ENCODE measurements around the gene BDH1.
A peak's percentile ranks its signal among the peaks of the same experiment; 100 is the strongest.
"Not testable (repeated sequence)": the region's sequence is repeated elsewhere in the genome, so short reads cannot be mapped to it uniquely, and the experiment has no call there.

BDH1 gene

DNA sequence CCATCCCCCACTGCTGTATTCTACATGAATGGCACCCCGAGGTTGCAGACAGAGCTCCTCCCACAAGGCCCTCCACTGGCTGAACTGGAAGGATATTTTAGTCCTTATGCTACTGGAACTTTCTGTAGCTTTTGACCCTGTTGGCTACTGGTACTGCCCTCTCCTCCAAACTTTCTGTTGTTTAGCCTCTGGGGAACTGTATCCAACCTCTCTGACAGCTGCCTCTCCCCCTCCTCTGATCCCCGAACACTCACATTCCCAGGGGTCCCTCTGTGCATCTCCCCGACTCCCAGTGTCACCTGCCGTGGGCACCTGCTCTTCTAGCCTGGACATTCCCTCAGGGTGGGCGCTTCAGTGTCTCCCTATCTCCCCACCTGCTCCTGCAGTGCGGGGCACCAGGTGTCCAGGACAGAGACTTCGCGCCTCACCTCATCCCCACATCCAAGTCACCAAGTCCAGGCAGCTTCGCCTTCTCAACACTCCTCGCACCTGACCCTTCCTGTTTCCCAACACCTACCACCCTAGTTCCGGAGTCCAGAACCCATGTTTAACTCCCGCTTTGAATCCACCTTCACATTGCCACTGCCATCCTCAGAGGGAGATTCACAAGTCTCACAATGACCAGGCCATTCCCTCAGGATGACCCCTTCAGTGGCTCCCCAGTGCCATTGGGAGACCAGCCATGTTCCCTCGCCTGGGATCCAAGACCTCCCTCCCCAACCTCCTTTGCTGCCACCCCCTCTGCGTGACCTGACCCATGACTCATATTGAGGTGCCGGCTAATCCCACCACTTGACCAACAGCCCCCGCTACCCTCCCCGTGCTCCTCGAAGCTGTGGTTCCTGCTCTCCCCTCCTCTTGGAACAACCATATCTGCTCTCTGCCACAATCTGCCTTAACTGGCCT, 34.2 kb downstream of the BDH1 start:
- no peak for DNase-seq (ENCODE audit: low read depth)

DNA sequence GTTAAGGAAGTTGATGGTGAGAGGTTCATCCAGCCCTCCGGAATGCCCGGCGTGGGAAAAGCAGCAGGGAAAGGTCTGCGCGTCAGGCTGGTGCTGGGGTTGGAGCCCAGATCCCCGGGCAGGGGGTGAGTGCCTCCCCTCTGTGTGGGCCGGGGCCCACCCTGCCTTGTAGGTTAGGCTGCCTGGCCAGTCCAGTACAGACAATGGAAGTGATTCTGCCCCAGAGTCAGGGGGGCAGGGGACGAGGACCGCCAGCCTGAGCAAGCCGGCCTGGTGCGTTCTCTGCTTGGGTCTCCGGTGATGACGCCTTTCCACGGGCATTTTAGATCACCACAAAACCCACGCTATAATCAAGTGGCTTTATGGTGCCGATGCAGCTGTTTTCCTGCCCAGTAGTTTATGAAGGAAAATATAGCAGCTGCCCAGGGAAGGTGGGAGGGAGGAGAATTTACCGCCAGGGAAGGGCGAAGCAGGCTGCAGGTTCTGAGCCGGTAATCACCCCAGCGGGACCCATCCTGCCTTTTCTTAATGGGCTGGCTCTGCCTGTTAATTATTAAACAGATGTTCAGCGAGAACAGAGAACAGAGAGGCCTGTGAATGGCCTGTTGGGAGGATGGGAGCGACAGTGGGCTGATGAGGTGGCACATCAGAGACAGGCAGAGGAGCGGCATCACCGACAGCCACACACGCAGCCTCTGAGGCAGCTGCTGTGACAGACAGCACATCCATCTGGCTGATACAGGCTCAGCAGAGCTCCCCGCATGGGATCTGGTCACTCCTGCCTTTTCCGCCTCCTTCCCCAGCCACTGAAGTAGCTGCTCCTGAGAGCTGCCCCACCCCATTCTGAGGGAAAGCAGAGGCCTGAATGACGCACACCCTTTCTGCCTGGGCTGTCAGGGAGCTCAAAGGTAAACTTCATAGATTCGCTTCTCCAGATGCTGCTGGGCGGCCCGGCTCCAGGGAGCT, 35.2 kb downstream of the BDH1 start:
- DNase-seq (ENCODE audit: low read depth), result no peak

DNA sequence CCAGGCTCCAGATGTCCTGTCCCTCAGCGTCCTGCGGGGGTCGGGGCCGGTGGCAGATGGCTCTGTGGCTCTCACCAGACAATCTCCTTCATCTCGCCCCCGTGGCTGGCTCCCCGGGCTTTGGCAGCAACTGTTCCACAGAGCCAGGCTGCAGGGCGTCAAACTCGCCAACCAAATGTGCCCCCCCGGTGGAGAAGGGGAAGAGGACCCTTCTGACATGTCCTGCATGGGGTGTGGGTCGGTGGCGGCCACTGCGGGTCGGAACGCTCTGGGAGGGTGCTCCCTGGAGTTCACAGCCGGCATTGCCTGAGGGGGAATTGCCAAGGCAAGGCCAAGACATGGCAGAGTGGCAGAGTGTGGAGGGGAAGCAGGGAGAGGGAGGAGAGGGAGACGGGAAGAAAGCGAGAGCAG, 36.0 kb downstream of the BDH1 start:
- DNase-seq (ENCODE audit: low read depth), result no peak

DNA sequence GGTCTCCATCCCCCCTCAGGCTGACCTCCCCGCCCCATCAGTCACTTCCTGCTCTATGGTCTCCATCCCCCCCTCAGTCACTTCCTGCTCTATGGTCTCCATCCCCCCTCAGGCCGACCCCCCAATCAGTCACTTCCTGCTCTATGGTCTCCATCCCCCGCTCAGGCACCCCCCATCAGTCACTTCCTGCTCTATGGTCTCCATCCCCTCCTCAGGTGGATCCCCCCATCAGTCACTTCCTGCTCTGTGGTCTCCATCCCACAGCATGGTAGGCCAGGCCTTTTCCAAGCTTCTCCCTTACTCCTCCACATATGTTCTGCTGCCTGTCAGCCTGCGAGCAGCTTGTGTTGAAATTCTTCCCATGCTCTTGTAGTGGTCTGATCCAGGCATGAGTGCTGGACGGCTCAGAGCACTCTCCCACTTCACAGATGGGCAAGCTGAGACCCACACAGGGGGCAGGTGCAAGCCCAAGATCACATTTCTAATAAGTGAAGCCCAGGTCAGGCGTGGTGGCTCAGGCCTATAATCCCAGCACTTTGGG, 36.8 kb downstream of the BDH1 start:
- DNase-seq (ENCODE audit: low read depth), result no peak

DNA sequence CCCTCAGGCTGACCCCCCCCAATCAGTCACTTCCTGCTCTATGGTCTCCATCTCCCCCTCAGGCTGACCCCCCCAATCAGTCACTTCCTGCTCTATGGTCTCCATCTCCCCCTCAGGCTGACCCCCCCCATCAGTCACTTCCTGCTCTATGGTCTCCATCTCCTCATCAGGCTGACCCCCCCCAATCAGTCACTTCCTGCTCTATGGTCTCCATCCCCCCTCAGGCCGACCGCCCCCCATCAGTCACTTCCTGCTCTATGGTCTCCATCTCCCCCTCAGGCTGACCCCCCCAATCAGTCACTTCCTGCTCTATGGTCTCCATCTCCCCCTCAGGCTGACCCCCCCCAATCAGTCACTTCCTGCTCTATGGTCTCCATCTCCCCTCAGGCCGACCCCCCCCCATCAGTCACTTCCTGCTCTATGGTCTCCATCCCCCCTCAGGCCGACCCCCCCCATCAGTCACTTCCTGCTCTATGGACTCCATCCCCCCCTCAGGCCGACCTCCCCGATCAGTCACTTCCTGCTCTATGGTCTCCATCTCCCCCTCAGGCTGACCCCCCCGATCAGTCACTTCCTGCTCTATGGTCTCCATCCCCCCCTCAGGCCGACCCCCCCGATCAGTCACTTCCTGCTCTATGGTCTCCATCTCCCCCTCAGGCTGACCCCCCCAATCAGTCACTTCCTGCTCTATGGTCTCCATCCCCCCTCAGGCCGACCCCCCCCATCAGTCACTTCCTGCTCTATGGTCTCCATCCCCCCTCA, 37.7 kb downstream of the BDH1 start:
- DNase-seq (ENCODE audit: low read depth), result not testable (repeated sequence)

DNA sequence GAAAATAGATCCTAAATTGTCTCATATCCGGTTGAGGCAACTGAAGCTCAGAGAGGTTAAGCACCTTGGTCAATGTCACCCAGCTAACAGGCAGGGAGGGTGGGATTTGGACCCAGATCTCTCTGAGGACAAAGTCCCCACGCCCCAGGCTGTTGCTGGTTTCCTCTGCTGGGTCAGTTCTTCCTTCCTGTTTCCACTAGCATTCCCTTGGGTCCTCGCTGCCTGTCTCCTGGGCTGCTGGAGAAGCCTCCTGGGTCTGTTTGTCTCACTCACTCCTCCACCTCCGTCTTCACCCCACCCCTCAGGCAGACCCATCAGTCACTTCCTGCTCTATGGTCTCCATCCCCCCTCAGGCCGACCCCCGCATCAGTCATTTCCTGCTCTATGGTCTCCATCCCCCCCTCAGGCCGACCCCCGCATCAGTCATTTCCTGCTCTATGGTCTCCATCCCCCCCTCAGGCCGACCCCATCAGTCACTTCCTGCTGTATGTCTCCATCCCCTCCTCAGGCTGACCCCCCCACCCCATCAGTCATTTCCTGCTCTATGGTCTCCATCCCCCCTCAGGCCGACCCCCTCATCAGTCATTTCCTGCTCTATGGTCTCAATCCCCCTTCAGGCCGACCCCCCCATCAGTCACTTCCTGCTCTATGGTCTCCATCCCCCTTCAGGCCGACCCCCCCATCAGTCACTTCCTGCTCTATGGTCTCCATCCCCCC, 38.7 kb downstream of the BDH1 start:
- not testable (repeated sequence) for DNase-seq (ENCODE audit: low read depth)

DNA sequence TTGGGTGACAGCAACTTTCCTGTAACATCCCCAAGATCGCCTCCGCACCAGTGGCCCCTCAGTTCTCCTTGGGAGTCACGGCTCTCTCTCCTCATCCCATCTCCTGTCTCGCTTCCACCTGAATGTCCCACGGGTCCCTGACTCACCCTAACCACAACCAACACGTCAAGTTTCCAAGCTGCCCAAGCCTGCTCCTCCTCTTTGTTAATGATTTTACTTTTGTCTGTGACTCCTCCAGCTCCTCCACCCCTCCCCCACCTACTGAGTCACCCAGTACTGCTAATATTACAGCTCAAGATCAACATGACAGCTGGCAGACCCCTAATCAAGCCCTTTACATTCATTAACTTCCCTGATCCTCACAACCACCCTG, 39.3 kb downstream of the BDH1 start:
- peak; percentile 32 for DNase-seq (ENCODE audit: low read depth)

DNA sequence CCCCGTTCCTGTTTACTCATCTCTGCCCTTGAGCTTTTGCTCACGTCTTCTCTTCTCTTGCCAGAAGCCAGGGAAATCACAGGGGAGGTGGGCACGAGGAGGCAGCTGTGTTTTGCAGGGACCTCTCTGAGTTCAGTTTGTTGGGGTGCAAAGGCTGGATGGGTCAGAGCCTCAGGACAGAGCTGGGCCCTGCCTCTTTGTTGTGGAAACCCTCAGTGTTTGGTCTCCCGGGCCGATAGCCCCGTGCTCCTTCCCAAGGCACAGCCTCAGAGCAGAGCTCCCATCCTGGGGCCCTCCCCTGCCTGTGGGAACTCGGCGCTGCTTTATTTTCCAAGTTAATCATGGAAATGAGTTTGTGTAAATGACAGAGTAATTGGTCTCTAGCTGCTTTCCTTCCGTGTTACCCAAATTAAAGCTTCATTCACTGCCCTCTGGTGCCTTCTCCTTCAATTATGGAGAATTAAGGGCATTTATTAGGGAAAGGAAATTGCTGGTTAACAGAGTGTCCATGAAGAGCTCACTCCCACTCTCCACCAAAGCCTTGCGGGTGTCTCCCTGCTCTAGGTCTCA, 40.9 kb downstream of the BDH1 start:
- no peak for DNase-seq (ENCODE audit: low read depth)

DNA sequence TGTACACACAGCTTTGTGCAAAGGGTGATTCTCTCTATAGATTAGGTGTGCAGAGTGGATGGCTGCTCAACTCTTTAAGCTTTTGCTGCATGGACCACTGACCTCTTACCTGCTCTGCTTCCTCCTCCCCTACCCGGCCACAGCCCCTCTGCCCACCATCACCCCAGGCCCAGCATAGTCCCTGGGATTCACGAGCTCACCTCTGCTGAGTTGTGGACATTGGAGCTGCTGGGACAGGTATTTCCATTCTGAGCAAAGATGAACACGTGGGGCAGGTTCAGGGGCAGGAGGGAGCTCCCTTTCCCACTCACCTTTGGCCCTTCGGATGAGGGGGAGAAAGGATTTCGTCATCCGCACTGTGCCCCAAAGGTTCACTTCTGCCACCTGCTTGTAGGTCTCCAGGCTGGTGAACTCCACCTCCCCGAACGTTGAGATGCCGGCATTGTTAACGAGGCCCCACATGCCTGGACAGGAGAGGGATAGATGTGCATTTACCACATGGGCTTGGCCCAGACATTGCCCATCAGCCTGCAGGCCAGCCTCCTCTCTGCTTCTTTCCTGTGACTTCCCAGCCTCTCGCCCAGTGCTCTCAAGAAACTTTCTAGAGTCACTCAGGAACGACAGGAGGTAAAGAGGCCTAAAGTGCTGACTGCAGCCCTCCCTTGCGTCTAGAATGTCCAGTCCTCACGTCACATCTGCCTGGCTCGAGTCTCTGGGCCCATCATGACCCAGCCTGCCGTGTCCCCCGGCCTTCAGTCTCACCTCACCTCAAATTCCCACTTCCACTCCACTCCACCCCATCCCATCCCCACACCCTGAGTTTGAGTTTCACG, 41.6 kb downstream of the BDH1 start:
- no peak for DNase-seq (ENCODE audit: low read depth)

DNA sequence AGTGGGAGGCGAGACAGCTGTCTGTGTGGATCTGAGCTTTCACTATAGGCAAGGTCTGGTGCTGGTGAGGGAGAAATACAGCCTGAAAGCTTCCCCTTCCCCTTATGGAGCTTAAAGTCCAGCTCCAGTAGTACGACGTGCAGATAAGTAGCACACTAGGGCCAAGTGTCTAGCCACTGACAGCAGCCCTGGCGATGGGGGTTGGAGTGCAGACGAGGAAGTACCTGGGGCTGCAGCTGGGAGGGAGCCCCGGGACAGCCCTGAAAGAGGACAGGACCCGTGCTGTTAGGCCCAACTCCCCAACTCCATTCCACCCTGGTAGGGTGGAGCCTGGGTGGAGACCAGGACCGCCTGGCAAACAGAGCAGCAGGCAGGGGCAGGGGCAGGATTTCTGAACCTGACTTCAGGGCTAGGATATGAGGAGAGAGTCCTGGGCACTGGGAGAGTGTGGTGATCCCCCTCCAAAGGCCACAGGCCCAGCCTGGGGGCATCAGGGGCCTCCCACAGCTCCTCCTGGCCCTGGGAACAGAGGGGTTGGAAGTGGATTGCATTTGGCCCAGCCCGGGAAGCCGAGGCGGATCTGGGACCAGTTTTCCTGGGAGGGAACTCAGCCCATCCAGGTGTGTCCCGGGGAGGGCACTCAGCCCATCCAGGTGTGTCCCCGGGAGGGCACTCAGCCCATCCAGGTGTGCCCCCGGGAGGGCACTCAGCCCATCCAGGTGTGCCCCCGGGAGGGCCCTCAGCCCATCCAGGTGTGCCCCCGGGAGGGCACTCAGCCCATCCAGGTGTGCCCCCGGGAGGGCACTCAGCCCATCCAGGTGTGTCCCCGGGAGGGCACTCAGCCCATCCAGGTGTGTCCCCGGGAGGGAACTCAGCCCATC, 42.8 kb downstream of the BDH1 start:
- DNase-seq (ENCODE audit: low read depth), result no peak

DNA sequence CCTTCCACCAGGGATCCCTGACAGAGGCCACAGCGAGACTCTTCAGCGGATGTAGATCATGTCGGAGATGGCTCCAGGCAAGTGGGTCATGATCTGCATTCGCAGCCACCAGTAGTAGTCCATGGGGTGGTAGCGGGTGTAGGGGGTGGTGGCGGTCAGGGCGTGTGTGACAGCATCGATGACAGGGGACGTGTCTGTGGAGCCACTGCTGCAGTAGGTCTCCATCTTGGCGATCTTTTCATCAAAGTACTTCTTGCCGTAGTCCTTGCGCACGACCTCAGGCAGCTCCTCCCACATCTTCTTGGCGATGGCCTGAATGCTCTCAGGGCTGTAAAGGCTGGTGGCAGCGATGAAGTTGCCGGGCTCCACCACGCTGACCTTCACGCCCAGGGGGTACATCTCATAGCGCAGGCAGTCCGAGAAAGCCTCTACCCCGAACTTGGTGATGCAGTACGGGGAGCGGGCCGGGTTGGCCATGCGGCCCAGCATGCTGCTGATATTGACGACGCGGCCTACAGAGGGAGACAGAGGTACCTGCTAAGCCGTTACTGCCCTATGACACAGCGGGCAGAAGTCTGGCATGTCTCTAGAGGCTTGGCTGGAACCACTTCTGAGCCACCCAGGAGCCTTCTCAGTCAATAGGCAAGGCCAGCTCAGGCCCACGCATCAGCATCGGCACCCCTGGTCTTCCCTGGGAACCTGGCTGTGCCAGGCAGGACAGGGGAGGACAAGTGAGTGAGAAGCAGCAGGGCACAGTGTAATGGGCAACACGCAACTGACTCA, 43.7 kb downstream of the BDH1 start:
- DNase-seq (ENCODE audit: low read depth), result no peak

DNA sequence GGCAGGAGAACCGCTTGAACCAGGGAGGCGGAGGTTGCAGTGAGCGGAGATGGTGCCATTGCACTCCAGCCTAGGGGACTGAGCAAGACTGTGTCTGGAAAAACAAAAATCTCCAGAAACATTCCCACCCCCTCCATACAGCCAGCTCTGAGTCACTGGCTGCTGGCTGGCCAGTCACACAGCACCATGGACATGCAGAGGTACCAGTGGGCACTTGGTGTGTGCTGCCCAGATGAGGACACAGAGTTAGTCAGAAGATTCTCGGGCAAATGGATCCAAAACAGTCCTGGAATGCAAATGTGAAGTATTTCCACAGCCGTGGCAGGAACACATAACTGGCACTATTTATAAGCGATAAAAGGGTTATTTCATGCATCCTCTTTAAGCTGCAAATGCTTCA, 44.6 kb downstream of the BDH1 start:
- no peak for DNase-seq (ENCODE audit: low read depth)

DNA sequence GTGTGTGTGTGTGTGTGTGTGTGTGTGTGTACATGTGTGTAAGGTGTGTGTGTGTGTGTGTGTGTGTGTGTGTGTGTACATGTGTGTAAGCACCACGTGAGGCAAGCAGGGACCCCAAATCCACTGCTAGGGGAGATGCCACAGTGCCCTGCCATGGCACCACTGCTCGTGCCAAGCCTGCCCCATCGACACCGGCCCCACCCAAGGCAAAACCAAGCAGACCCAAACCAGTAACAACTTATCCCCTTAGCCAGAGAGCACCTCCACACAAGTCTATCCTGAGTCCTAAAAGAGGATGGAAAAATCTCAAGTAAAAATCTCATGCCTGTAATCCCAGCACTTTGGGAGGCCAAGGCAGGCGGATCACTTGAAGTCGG, 45.1 kb downstream of the BDH1 start:
- DNase-seq (ENCODE audit: low read depth), result no peak

DNA sequence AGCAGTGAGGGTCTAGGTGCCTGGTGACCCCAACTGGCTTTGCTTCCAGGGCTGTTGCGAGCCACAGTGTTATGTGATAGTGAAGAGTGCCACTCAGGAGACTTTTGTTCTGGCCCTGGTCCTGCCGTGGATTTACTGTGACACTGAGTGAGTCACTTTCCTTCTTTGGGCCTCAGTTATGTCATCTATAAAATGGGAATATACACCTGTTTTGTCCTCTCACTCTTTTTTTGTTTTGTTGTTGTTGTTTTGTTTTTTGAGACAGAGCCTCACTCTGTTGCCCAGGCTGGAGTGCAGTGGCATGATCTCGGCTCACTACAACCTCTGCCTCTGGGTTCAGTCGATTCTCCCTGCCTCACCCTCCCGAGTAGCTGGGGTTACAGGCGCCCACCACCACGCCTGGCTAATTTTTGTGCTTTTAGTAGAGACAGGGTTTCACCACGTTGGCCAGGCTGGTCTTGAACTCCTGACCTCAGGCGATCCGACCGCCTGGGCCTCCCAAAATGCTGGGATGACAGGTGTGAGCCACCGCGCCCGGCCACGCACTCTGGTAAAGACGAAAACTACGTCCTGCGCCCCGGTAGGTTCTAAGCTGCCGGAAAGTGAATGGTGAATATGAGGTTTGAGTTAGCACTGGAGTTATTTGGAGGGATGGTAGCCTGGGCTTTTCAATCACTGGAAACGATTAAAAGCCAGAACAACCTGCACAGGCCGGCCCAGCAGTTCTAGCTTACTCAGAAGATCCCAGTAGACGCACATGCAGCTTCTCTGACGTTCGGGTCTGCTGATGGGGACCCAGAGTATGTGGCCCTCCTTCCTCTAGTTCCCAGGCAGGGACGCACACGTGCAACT, 46.6 kb downstream of the BDH1 start:
- no peak for DNase-seq (ENCODE audit: low read depth)

DNA sequence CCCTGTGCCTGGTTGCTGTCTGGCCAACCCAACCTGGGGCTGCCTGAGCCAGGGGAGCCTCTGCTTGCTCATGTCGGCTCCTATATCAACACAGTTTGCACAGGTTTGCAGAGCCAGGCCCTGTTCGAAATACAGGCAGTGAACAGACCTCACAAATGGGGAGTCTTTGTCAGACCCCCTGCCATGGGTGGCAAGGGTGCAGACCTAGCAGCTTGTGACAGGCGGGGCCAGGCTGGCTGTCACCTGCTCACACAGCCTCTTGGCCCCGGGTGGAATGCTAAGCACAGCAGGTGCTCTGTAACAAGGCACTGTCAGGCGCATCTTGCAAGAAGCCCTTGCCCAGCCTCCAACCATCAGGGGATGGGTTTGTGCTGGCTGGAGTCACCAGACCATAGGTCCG, 47.3 kb downstream of the BDH1 start:
- DNase-seq (ENCODE audit: low read depth), result no peak

DNA sequence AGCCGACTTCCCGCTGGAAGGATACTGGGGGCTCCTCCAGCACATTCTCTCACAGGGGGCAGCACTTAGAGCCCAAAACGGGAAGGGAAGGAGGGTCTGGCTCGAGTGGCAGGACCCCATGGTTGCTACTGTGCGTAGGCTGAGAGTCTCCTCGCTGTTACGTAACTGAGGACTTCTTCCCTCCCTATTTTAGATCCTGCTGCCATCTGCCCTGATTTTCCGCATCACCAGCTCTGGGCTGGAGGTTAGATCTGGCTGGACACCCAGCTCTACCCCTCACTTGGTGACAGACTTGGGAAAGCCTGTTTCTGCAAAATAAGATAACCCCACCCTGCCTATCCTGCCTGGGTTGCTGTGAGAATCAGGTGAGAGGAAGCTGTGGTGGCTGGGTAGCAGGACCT, 47.7 kb downstream of the BDH1 start:
- DNase-seq (ENCODE audit: low read depth), result no peak

DNA sequence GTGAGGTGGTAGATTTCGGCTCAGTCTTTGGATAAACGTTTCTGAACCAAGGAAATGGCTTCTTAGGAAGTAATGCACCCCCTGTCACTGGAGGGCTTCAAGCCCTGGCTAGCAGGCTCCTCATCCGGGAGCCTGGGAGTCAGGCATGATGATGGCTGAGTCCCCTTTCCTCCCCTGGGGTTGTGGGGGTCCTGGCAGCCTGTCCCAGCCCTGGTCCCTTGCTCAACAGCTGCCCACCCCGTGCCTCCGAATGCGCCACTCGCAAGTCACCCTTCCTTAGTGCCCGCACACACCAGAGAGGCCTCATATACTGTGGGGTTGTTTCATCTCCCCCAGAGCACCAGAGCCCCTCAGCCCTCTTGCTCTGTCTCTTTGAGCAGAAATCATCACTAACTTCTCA, 48.2 kb downstream of the BDH1 start:
- DNase-seq (ENCODE audit: low read depth), result no peak

Data from stimulated activated CD4-positive, alpha-beta T cell treated with anti-CD3 and anti-CD28 coated beads, Interleukin-2, amount 100 ng/mL, for 4 hours (primary cell).